ENCODE measurements around the gene MAP2K3.
"Not testable (repeated sequence)": the region's sequence is repeated elsewhere in the genome, so short reads cannot be mapped to it uniquely, and the experiment has no call there.

MAP2K3 gene

DNA sequence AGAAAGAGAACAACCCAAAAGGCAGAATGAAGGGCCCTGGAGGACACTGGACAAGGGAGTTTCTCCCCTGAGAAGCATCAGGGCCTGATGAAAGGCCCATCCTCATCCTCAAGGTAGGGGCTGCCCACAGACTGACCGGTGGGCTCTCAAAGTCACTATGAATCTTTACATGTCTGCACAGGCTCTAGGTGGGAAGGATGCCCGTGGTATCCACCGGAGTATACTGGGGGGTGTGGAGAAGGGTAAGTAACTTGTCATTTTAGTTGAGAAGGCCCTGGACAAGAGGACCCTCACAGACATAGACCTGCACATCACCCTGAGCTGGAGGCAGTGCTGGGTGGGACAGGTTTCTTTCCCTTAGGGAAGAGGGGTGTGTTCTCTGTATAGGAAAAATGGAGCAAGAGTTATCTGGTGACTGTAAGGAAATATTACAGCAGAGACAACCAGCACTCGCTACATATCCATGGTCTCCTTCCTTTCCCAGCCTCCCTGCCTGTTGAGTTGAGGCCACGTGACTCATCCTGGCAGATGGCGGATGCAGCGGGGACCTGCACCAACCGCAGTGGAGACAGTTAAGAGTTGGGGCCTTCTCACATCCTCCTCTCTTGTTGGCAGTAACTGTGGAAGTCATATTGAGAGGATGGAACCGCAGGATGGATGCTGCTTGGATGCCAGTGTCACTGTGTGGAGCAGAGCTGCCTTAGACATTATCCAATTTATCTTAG is 46.1 kb downstream of the MAP2K3 start:
- DNase-seq: no peak

DNA sequence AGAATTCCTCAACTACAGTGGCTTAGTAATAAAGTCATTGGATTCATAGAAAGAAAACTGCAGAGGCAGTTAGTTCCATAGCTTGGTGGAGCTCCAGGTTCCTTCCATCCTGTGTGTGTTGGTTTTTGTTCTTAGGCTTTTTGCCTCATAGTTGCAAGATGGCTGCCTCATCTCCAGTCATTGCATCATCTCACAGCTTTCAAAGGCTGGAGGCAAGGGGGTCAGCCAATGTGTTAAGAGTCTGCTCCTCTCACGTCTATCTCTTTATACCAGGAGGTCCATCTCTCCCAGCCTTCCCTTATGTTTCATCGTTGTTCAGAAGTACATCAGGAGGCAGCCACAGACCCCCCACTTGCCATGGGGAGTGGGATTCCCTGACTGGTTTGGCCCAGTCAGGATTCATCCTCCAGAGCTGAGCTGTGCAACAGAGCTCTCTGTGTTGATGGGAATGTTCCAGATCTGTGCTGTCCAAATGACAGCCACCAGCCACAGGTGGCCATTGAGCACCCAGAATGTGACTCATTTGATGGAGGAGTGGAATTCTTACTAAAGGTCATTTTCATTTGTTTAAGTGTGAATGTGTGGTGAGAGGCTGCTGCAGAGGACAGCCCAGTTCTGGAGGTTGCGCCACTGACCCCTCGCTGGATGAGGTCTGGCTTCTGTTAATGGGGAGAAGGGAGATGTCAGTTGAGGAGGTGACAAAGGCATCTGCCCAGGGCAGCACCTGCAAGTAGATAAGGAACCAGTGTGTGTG is 52.2 kb downstream of the MAP2K3 start:
- DNase-seq: not testable (repeated sequence)

DNA sequence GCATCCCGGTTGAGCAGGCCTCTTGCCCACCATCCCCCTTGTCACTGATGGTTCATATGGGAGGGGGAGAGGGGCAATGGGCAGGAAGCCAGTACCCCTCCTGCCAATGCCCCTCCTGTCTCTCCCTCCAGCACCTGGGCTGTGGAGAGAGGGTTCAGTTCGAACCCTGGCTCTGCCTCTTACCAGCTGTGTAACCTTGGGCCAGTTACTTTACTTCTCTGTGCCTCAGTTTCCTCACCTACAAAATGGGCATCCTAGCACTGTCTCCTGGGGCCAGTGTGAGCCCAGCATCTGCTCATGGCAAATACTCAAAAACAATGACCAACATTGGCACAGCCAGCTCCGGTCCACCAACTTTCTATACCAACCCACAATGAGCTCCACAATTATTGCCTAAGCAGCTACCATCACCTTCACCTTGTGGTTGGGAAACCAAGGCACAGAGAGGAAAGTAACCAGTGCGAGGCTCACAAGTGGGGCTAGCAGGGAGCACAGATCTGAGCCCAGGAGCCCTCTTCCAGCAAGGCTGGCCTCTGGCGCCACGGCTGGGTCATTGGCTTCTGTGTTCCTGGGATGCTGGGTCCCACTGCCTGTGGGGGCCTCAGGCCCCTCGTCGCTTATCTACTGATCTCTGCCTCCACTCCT is 53.6 kb downstream of the MAP2K3 start:
- DNase-seq: not testable (repeated sequence)

DNA sequence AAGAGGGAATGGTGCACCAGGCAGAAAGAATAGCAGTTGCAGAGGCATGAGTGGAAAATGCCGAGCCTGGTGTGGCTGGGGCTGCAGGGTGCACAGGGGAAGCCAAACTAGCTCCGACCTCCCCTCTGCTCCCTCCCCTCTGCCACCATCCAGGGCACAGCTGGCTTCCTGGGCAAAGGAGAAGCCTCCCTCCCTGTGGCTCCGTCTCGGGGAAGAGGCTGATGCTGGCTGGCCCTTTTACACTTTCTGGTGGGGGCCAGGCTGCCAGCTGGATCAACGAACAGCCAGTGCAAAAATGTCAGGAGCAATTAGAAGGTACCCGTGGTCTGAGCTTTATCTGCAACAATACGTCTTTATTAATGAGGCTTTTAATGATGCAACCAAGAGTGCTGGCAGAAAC is 54.5 kb downstream of the MAP2K3 start:
- no peak for DNase-seq

DNA sequence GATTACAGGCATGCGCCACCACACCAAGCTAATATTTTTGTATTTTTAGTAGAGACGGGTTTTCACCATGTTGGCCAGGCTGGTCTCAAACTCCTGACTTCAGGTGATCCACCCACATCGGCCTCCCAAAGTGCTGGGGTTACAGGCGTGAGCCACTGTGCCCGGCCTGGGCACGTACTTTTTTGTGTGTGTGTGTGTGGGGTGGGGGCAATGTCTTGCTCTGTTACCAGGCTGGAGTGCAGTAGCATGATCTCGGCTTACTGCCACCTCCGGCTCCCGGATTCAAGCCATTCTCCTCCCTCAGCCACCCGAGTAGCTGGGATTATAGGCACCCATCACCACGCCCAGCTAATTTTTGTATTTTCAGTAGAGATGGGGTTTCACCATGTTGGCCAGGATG is 55.1 kb downstream of the MAP2K3 start:
- DNase-seq: not testable (repeated sequence)

DNA sequence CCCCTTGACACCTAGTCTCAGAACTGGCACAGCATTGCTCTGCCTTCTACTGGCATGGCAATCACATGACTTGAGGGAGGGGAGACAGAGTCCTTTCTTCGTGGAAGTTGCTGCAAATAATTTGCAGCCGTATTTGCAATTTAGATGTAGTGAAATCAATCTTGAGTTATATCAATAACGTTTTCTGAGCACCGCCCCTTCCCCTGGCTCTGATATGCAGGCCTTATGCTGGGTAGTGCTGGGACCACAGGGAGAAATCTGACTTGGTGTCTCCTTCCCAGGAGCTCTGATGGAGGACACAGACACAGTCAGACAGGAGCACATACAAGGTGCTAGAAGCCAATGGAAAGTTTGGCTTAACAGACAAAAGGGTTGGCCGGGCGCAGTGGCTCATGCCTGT is 55.9 kb downstream of the MAP2K3 start:
- not testable (repeated sequence) for DNase-seq

DNA sequence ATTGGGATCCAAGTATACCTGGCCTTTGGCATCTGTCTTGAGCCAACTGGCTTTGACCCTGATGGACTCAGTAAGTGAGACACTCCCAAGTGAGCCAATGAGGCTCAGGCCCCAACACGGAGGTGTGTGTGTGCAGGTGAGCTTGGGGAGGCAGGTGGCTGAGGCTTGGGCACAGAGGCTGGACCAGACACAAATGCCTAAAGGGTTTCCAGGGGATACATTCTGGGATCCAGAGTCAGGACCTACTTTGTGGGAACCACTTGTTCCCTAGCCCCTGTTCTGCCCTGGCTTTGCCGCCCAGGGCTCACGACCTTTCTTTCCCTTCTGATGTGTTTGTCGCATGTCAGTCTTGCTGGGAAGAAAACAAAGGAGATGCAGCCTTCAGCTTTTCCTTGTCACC is 56.8 kb downstream of the MAP2K3 start:
- not testable (repeated sequence) for DNase-seq

DNA sequence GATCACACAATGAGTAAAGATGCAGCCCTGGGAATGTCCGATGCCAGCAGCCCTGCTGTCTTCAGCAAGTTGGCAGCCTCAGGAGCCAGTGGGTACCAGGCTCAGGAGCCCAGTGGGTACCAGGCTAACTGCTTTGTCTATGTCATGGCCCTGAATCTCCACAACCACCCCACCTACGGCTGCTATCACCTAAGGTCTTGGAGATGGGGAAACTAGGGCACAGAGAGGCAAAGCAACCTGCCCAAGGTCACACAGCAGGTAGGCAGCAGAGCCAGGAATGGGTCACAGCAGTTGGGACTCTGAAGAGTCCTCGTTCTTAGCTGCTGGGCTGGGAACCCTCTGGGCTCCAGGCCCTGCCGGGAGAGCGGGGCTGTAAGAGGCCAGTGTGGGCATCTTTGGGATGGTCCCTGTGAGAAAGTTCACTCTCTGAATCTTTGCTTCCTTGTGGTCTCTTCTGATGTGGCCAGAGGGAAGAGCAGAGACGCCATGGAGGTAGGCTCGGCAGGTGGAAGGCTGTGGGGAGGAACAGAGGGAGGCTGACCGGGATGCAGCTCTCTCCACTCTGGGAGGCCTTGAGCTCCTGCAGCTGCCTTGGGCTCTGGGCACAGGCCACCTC is 57.5 kb downstream of the MAP2K3 start:
- DNase-seq: not testable (repeated sequence)

DNA sequence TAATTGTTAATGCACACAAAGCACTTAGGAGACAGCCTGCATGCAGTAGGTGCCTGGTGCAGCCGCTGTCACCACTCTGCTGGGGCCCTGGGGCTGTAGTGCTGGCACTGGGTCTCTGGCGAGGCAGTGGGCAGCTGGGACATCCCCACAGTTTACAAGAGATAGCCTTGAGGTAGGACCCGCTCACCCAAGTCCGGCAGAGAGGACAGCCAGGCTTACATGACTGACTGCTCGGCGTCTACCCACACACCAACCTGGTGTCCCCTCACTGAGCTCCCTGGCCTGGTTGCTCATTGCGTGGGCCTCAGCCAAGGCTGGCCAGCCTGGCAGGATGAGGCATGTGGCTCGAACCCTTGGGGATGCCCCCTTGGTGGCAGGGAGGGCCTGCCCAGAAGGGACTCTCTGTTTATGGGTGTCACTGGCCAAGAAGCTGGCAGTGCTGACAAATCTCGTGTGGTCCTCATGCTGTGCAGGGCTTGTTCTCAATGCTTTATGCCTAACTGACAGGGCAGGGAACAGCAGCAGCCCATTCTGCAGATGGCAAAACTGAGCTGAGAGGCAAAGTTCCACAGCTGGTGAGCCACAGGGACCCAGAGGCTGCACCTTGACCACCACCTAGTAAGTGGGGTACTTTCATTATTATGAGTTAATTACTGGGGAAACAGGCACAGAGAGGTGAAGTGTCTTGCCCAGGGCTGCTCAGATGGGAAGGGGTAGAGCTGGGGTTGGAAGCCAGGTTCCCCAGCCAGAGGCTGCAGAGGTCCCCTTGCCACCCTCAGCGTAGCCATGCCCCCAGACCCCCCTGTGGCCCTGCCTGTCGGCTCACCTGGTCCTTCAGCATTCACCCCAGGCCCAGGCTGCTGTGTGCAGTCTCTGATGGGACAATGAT is 58.8 kb downstream of the MAP2K3 start:
- not testable (repeated sequence) for DNase-seq

DNA sequence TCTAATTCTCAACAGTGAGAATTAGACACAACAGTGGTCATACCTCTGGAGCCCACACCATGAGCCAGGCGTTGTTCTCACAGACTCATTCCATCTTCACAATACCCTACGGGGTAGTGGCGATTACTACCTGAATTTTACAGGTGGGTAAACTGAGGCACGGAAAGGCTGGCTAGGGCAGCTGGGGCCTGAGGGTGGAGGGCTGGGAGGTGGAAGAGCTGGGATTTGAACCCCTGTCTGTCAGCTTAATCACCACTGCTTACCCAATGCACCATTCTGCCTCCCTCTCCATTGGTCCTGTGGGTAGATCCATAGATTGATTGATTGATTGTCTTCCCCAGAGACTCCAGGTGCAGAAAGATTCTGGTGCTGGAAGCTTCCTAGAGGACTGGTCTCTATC is 60.3 kb downstream of the MAP2K3 start:
- not testable (repeated sequence) for DNase-seq

DNA sequence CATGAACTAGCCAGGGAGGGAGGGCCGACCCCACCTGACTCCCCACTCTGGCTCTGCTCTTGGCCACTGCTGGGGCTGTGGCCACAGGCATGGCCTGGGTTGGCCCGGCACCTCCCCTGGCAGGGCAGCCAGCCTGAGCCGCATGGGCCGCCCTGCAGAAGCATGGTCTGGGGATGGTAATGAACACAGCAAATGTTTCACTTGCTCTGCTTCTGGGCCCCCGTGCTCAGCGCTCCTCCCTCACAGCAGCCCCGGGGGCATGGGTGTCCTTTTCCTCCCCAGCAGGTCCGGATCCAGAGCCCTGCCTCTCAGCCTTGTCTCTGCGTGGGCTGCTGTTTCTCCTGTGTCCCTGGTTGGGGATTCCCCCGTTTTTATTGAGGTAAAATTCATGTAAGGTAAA is 60.7 kb downstream of the MAP2K3 start:
- no peak for DNase-seq

DNA sequence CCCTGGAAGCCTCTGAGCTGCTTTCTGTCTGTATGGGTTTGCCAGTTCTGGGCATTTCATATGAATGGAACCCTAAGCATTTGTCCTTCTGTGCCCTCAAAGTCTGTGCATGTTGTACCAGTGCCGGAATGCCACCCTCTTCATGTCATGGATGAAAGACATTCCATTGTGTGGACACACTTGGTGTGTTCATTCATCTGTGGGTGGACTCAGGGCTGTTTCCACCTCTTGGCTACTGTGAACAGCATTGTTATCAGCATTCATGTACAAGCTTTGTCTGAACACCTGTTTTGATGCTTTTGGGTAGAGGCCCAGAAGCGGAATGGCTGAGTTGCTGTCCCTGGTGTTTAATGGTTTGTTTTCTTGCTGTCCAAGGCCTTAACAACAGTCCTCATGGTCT is 61.6 kb downstream of the MAP2K3 start:
- DNase-seq: not testable (repeated sequence)

DNA sequence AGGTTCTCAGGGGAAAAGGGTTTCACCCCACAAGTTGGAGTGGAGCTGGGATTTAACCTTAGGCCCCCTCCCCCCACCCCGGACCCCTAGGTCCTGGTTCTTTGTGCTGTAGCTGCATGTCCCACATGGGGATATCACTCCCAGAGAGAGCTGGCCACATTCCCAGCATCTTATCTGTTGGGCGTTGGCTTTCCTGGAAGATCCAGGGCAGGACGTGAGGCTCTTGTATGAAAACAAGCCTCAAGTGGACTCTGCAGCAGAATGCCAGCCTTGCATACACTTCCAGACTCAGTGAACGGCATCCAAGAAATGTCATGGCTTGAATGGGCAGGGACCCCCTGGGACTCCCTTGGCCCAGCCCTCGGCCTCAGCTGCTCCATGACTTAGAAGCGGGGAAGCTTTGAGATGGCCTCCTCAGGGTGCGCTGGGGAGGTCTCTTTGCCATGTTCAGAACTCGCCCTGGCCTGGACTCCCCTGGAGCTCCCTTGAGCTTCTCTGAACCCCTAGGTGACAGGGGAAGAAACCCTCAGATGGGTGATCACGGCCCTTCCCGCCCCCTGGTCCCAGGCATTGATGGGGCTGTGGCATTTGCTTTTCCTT is 62.2 kb downstream of the MAP2K3 start:
- not testable (repeated sequence) for DNase-seq

DNA sequence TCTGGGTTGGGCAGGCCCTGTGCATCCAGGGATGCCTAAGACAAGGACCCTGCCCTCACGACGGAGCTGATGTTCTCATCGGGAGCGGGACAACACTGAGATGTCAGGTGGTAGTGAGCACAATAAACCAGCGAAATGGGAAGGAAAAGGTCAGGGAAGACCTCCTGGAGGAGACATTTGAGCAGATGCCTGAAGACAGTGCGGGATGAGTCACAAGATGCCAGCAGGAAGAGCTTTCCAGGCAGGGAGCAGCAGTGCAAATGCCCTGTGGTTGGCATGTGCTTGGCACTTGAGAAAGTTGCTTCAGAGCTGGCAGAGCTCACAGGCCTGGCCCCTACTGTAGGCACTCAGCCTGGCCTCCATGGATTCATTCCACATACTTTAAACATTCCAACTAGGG is 63.1 kb downstream of the MAP2K3 start:
- DNase-seq: not testable (repeated sequence)

DNA sequence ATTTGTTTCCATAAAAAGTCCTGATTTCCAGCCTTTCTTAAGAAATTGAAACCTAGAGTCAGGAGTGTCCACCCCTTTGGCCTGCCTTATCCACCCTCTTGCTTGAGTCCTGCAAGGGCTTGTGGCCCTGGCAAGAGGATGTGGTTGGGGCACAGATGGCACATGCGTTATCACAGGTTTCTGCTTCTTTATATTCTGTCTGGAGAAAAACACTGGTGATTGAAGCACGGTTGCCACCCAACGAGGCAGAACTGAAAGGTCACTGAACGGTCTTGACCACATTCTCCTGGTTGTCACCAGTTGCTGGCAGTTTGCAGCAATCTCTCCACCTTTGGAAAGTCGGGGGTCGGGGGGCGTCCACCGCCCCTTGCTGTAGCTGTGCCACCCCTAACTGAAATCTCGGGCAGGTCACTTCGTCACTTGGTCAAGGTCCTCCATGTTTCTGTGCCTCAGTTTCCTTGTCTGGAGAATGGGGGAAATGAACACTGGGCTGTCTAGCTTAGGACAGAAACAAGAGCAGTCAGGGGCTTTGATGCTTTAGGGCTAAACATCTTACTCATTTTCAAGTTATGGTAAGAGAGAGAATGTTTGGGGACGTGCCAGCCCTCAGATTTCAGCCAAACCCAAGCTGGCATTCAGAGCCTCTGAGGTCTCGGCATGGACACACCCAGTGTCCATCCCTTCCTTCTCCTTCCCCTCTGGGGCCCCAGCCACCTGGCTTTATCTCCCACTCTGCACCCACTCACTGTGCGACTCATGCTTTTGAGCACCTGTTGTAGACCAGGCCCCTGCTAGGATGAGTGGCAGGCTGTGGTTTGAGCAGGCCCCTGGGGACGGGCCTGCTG is 63.8 kb downstream of the MAP2K3 start:
- DNase-seq: not testable (repeated sequence)

DNA sequence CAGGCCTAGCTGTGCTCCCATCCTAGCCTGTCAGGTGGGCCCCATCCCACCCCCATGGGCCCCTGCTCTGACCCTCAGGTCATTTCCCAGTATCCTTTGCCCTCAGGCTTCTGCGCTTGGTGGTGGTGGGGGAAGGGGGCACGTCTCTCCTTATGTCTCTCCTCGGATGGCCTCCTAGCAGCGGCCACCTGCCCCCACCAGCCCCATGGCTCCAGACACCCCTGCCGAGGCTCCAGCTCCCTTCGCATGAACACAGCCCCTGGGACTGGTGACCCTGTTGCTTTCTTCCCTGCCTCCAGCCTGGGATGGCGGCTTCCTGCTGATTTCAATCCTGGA is 64.4 kb downstream of the MAP2K3 start:
- DNase-seq: not testable (repeated sequence)

DNA sequence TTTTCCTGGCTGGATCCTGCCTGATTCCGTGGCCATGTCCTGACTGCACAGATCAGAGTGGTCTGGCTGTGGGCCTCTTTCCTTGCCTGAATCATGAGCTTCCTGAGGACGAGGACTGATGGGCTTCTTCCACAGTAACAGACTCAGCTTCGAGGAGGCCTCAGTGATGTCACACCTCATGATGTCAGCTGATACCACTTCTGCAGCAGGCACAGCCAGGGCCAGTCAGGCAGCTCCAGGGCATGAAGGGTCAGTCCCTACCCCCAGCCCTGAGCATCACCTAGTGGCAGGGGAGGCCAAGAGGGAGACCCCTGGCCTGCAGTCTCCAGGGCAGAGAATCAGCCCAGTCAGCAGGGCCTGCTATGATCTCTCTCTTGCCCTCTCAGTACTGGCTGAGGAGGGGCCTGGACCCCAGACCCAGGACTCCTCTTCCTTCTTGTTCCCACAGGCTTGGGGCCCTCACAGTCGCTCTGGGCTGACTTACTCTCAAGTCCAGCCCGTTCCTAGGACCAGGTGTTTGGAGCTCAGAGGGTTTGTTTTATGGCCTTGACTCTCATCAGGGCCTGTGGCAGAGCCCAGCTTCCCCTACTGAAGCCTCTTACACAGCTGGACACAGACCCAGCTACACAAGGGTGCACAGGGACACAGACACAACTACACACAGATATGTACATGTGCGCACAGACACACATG is 65.0 kb downstream of the MAP2K3 start:
- DNase-seq: not testable (repeated sequence)

DNA sequence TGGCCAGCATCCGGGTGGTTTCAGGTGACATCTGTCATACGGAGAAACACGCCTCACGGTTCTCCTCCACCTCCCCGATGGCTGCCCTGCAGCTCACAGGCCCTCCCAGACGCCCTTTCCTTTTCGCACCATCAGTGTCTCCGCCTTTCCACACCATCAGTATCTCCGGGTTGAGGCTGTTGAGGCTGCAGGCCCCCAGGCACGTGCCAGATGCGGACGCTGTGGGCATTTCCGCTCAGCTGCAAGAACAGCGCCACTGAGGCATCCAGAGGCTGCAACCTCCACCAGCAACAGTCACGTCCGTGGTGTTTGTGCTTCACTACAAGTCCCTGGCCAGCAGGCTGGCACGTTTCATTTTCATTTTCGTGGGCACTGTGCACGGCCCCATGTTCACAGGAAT is 66.0 kb downstream of the MAP2K3 start:
- DNase-seq: not testable (repeated sequence)

DNA sequence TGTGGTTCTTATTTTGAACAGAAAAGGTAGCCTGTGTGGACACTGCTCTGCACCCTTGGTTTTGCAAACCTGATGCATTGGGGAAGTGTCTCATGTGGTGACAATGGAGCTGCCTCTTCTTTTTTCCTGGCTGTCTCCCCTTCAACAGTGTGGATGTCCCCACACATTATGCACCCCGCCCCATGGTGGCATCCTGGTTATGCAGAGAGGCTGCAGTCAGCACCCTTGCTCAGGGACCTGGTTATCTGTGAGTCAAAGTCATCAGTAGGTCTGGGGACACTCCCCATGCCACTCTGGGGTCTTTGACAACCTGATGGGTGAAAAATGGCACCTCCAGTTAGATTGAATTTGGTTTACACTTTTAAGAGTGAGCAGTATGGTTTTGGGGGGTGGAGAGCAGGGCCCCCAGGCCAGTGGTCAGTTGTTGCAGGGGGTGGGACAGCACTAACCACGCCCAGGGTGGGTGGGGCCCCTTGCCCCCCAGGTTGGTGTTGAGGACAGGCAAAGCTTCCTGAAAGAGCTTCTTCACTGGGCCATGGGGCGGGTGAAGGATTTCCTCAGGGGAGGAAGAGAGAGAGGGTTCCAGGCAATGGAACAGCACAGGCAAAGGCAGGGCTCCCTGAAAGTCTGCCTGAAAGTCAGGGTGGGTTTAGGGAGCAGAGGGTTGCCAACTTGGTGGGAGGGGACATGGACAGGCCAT is 67.0 kb downstream of the MAP2K3 start:
- no peak for DNase-seq

Measured in effector CD4-positive, alpha-beta T cell (primary cell).